MM.1S (cell line): ENCODE data around the gene CNOT4.

Experiments used
- DNase-seq: peaks from one replicate; pipeline ENCODE4 v3.0.0-alpha.2; 2015
- H2AFZ ChIP-seq: fragments of 300-600 bp; sonication (generic); 2 replicates; pipeline ENCODE4 v1.6.0; 2016; ENCODE audit warnings: antibody characterized with exemption, low read length
- H3F3A ChIP-seq: fragments of 300-600 bp; sonication (generic); 2 replicates; pipeline ENCODE4 v1.6.1; 2016; ENCODE audit warnings: mild to moderate bottlenecking, antibody characterized with exemption, low read length, moderate library complexity, mixed read lengths; ENCODE audit not compliant: insufficient read depth
- H3K27ac ChIP-seq: fragments of 300-600 bp; sonication (generic); 2 replicates; pipeline ENCODE4 v1.5.1; 2016; ENCODE audit warnings: mild to moderate bottlenecking, low read length
- H3K27me3 ChIP-seq: fragments of 300-600 bp; sonication (generic); replicated peaks from 2 replicates; pipeline ENCODE4 v1.6.0; 2016; ENCODE audit warnings: low read length; ENCODE audit not compliant: insufficient read depth
- H3K36me3 ChIP-seq: fragments of 300-600 bp; sonication (generic); replicated peaks from 2 replicates; pipeline ENCODE4 v1.6.1; 2016; ENCODE audit warnings: mild to moderate bottlenecking, low read length, mixed read lengths; ENCODE audit not compliant: insufficient read depth
- H3K4me1 ChIP-seq: fragments of 300-600 bp; sonication (generic); 2 replicates; pipeline ENCODE4 v1.6.1; 2016; ENCODE audit warnings: low read length, mixed read lengths
- H3K4me2 ChIP-seq: fragments of 300-600 bp; sonication (generic); 2 replicates; pipeline ENCODE4 v1.6.0; 2016; ENCODE audit warnings: low read depth, low read length
- H3K4me3 ChIP-seq: fragments of 300-600 bp; sonication (generic); 2 replicates; pipeline ENCODE4 v1.5.1; 2016; ENCODE audit warnings: low read length, mixed read lengths
- H3K79me2 ChIP-seq: fragments of 300-600 bp; sonication (generic); 2 replicates; pipeline ENCODE4 v1.6.1; 2016; ENCODE audit warnings: mixed run types, low read length, mixed read lengths
- H3K9ac ChIP-seq: fragments of 300-600 bp; sonication (generic); 2 replicates; pipeline ENCODE4 v1.6.1; 2016; ENCODE audit warnings: low read length, mixed read lengths
- H3K9me2 ChIP-seq: fragments of 300-600 bp; sonication (generic); replicated peaks from 2 replicates; pipeline ENCODE4 v1.6.1; 2016; ENCODE audit warnings: mild to moderate bottlenecking, low read length, mixed read lengths; ENCODE audit not compliant: insufficient read depth
- H3K9me3 ChIP-seq: fragments of 300-600 bp; sonication (generic); replicated peaks from 2 replicates; pipeline ENCODE4 v1.6.1; 2016; ENCODE audit warnings: mild to moderate bottlenecking, low read length, mixed read lengths; ENCODE audit not compliant: insufficient read depth
- H4K20me1 ChIP-seq: fragments of 300-600 bp; sonication (generic); 2 replicates; pipeline ENCODE4 v1.6.1; 2016; ENCODE audit warnings: mild to moderate bottlenecking, low read length, moderate library complexity, mixed read lengths; ENCODE audit not compliant: insufficient read depth
- EZH2 ChIP-seq: fragments of 300-600 bp; sonication (generic); optimal IDR thresholded peaks from 2 replicates; pipeline ENCODE3; 2017; ENCODE audit warnings: low read depth, mild to moderate bottlenecking, antibody characterized with exemption, low read length, mixed read lengths
- EZH2phosphoT487 ChIP-seq: fragments of 300-600 bp; sonication (generic); IDR thresholded peaks from 2 replicates; pipeline ENCODE4 v1.6.1; 2018; ENCODE audit warnings: antibody characterized with exemption, low read length
- TF ChIP-seq, protein P1 (sequence below): fragments of 300-600 bp; sonication (generic); IDR thresholded peaks from 2 replicates; pipeline ENCODE4 v1.5.1; 2016; ENCODE audit warnings: antibody characterized with exemption, low read length, mixed read lengths

The CNOT4 gene

DNA sequence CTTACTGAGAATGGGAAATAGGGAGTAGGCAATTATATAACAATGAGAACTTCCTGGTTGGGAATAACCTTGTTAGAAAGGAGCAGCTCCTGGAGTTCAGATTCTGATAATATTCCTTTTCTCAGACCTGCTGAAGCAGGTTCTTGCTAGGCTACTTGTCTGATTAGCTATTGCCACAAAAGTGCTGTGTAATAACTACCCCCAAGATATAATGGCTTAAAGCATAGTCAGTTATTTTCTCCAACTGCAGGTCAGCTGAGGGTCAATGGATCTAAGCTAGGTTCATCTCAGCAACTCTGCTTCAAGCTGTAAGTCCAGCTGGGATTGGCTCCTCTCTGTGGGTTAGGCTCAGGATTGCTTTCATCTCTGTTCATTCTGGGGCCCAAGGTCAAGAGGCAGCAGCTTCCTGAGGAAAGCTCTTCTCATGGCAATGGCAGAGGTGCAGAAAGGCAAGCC is 9.4 kb upstream of the CNOT4 start:
- no peaks in the 10 kb centered on the region for H3K4me1 ChIP-seq
- H3K79me2 ChIP-seq, result no peaks in the 10 kb centered on the region
- H3K9me2 ChIP-seq, result no peaks in the 10 kb centered on the region
- DNase-seq, result no peak
- no peak overlapping the region for H3K27ac ChIP-seq
- no peaks in the 10 kb centered on the region for H3F3A ChIP-seq
- no peaks in the 10 kb centered on the region for H3K27me3 ChIP-seq
- H3K9me3 ChIP-seq, result no peaks in the 10 kb centered on the region
- H2AFZ ChIP-seq, result no peak overlapping the region
- no peak overlapping the region for H3K9ac ChIP-seq
- H3K4me2 ChIP-seq, result no peak overlapping the region
- TF ChIP-seq, protein P1, sequence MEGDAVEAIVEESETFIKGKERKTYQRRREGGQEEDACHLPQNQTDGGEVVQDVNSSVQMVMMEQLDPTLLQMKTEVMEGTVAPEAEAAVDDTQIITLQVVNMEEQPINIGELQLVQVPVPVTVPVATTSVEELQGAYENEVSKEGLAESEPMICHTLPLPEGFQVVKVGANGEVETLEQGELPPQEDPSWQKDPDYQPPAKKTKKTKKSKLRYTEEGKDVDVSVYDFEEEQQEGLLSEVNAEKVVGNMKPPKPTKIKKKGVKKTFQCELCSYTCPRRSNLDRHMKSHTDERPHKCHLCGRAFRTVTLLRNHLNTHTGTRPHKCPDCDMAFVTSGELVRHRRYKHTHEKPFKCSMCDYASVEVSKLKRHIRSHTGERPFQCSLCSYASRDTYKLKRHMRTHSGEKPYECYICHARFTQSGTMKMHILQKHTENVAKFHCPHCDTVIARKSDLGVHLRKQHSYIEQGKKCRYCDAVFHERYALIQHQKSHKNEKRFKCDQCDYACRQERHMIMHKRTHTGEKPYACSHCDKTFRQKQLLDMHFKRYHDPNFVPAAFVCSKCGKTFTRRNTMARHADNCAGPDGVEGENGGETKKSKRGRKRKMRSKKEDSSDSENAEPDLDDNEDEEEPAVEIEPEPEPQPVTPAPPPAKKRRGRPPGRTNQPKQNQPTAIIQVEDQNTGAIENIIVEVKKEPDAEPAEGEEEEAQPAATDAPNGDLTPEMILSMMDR, result no peak
- no peak for TF ChIP-seq EZH2
- TF ChIP-seq EZH2phosphoT487, result no peak
- H3K4me3 ChIP-seq, result no peak overlapping the region
- H4K20me1 ChIP-seq, result no peaks in the 10 kb centered on the region
- no peaks in the 10 kb centered on the region for H3K36me3 ChIP-seq

DNA sequence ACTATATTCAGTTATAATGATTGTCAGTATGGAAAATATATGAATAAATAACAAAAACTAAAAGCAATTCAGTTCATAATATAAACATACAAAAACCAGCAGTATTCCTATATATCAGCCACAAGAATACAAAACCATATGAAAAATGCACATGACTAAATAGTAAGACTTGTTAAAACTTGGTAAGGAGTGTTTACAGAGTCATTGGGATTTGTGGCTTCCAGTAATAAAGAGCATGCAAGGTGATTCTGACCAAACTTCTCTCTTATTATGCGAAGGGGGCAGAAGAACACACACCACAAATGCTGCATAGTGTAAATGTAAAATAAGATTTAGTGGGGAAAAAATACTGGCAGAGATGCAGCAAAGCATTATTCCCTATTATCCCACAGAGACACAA is 8.8 kb upstream of the CNOT4 start:
- Histone ChIP-seq H3K9ac (no peak overlapping the region), H3K27me3 (no peaks in the 10 kb centered on the region), H3K4me1 (no peaks in the 10 kb centered on the region), H3K4me3 (no peak overlapping the region), H3K9me2 (no peaks in the 10 kb centered on the region), H4K20me1 (no peaks in the 10 kb centered on the region), H3K9me3 (no peaks in the 10 kb centered on the region), H2AFZ (no peak overlapping the region), H3K36me3 (no peaks in the 10 kb centered on the region), H3F3A (no peaks in the 10 kb centered on the region), H3K4me2 (no peak overlapping the region), H3K27ac (no peak overlapping the region), H3K79me2 (no peaks in the 10 kb centered on the region)
- no peak for DNase-seq
- no peak for TF ChIP-seq EZH2phosphoT487
- TF ChIP-seq, protein P1, result no peak
- no peak for TF ChIP-seq EZH2

DNA sequence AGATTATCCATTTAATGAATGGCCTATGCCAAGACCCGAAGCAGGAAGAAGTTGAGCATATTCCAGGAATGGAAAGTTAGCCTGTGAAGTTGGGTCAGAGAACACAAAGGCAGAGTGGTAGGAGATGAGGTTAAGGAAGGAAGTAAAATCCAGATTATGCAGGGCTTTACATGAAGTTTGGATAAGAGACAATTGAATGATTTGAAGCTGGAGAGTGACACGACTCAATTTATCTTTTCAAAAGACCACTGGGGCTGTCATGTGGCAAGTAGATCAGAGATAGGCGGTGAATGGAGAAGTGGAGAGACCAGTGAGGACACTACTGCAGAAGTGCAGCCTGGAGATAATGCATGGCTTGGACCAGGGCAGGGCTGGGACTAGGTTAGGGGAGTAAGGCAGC is 7.2 kb upstream of the CNOT4 start:
- TF ChIP-seq EZH2phosphoT487 (no peak), EZH2 (no peak)
- TF ChIP-seq, protein P1, result no peak
- no peaks in the 10 kb centered on the region for H3K9me3 ChIP-seq
- no peak for DNase-seq
- no peaks in the 10 kb centered on the region for H3K4me1 ChIP-seq
- H3K4me2 ChIP-seq, result no peak overlapping the region
- no peaks in the 10 kb centered on the region for H3K36me3 ChIP-seq
- no peaks in the 10 kb centered on the region for H3K79me2 ChIP-seq
- H3K27me3 ChIP-seq, result no peaks in the 10 kb centered on the region
- no peak overlapping the region for H3K27ac ChIP-seq
- no peaks in the 10 kb centered on the region for H3F3A ChIP-seq
- no peak overlapping the region for H2AFZ ChIP-seq
- no peaks in the 10 kb centered on the region for H3K9me2 ChIP-seq
- H3K4me3 ChIP-seq, result no peak overlapping the region
- no peak overlapping the region for H3K9ac ChIP-seq
- H4K20me1 ChIP-seq, result no peaks in the 10 kb centered on the region
